IMR-90 (cell line): ENCODE results near the gene GOLGA3. TPM values are rescaled to one million over a fixed set of nuclear protein-coding genes. Genes with fewer than 3 reads are reported as not detected.

Experiments used
- ATAC-seq: fragments of 200-7000 bp; cut with Tn5 transposase; 2 replicates; pipeline ENCODE4 v1.9.1; 2020; ENCODE audit warnings: low read depth, mild to moderate bottlenecking, moderate library complexity
- BruUV-seq: library from RNA; stranded (reverse); fragments of 400-500 nt; replicated peaks from 2 replicates; lab custom pipeline; 2021; lab: Mats Ljungman, UMichigan
- CTCF ChIA-PET: fragments of 300-600 bp; formaldehyde crosslinking; extraction: SDS; loops from one replicate; lab custom pipeline; 2021; ENCODE audit warnings: antibody characterized with exemption; lab: Yijun Ruan, JAX
- POLR2A ChIA-PET: fragments of 300-600 bp; sonication (Branson Sonifier 250); formaldehyde crosslinking; loops from one replicate; lab custom pipeline; 2022; ENCODE audit warnings: antibody characterized with exemption; ENCODE audit not compliant: unreplicated experiment; lab: Charles Lee
- DNase-seq: peaks from one replicate; pipeline ENCODE4 v3.0.0; 2013
- H2AFZ ChIP-seq: replicated peaks from 2 replicates; pipeline ENCODE3; 2013; ENCODE audit warnings: low read length, mild to moderate bottlenecking; ENCODE audit not compliant: poor library complexity
- H2AK5ac ChIP-seq: 2 replicates; pipeline ENCODE4 v1.6.1; 2013; ENCODE audit warnings: low read depth, low read length, inconsistent platforms
- H2AK9ac ChIP-seq: replicated peaks from 2 replicates; pipeline ENCODE3; 2013; ENCODE audit warnings: mild to moderate bottlenecking, low read depth, low read length, moderate library complexity; ENCODE audit not compliant: poor library complexity
- H2BK120ac ChIP-seq: 2 replicates; pipeline ENCODE4 v1.6.1; 2013; ENCODE audit warnings: low read depth, low read length, inconsistent platforms
- H2BK15ac ChIP-seq: 3 replicates; pipeline ENCODE4 v1.6.1; 2013; ENCODE audit warnings: low read depth, low read length, inconsistent platforms
- H2BK20ac ChIP-seq: 2 replicates; pipeline ENCODE4 v1.6.1; 2013; ENCODE audit warnings: low read depth, mild to moderate bottlenecking, inconsistent platforms, low read length, moderate library complexity
- H2BK5ac ChIP-seq: 2 replicates; pipeline ENCODE4 v1.6.1; 2013; ENCODE audit warnings: mild to moderate bottlenecking, low read depth, low read length, inconsistent platforms; ENCODE audit not compliant: poor library complexity, severe bottlenecking
- H3K14ac ChIP-seq: replicated peaks from 2 replicates; pipeline ENCODE4 v1.6.1; 2013; ENCODE audit warnings: low read depth, low read length, inconsistent platforms
- H3K18ac ChIP-seq: 2 replicates; pipeline ENCODE4 v1.6.1; 2013; ENCODE audit warnings: low read depth, low read length, control low read depth
- H3K23ac ChIP-seq: 2 replicates; pipeline ENCODE4 v1.6.1; 2013; ENCODE audit warnings: low read depth, low read length, inconsistent platforms
- H3K27ac ChIP-seq: 2 replicates; pipeline ENCODE4 v1.5.1; 2013; ENCODE audit warnings: mild to moderate bottlenecking, control low read depth, low read length; ENCODE audit not compliant: insufficient read depth
- H3K27me3 ChIP-seq: 2 replicates; pipeline ENCODE4 v1.6.1; 2013; ENCODE audit warnings: low read length; ENCODE audit not compliant: control insufficient read depth, insufficient read depth
- H3K36me3 ChIP-seq: 2 replicates; pipeline ENCODE4 v1.6.1; 2013; ENCODE audit warnings: low read length, mixed read lengths; ENCODE audit not compliant: control insufficient read depth, insufficient read depth
- H3K4ac ChIP-seq: 2 replicates; pipeline ENCODE4 v1.6.1; 2013; ENCODE audit warnings: low read depth, low read length, inconsistent platforms
- H3K4me1 ChIP-seq: 2 replicates; pipeline ENCODE4 v1.6.1; 2013; ENCODE audit warnings: low read length, mixed read lengths; ENCODE audit not compliant: control insufficient read depth, insufficient read depth
- H3K4me2 ChIP-seq: 2 replicates; pipeline ENCODE4 v1.6.1; 2013; ENCODE audit warnings: low read depth, mild to moderate bottlenecking, control low read depth, low read length, moderate library complexity
- H3K4me3 ChIP-seq: 2 replicates; pipeline ENCODE4 v1.5.1; 2013; ENCODE audit warnings: low read depth, mild to moderate bottlenecking, control low read depth, low read length, moderate library complexity; ENCODE audit not compliant: insufficient read depth
- H3K56ac ChIP-seq: 2 replicates; pipeline ENCODE4 v1.6.1; 2013; ENCODE audit warnings: low read length, inconsistent platforms; ENCODE audit not compliant: insufficient read depth; ENCODE audit errors: extremely low read depth
- H3K79me1 ChIP-seq, 2 experiments: 2 replicates each; pipeline ENCODE4 v1.6.1; 2013; ENCODE audit warnings: low read length in 2 of 2, inconsistent platforms in 1 of 2, low read depth in 1 of 2
- H3K9ac ChIP-seq: 2 replicates; pipeline ENCODE4 v1.6.1; 2013; ENCODE audit warnings: low read depth, low read length, control low read depth
- H3K9me1 ChIP-seq: 2 replicates; pipeline ENCODE4 v1.6.1; 2013; ENCODE audit warnings: low read length, inconsistent platforms; ENCODE audit not compliant: insufficient read depth
- H3K9me3 ChIP-seq: 2 replicates; pipeline ENCODE4 v1.6.1; 2013; ENCODE audit warnings: low read length; ENCODE audit not compliant: control insufficient read depth, insufficient read depth
- H4K20me1 ChIP-seq: 2 replicates; pipeline ENCODE4 v1.6.1; 2013; ENCODE audit warnings: low read length, inconsistent platforms; ENCODE audit not compliant: insufficient read depth
- H4K5ac ChIP-seq: 2 replicates; pipeline ENCODE4 v1.6.1; 2013; ENCODE audit warnings: mild to moderate bottlenecking, low read depth, low read length, control low read depth
- H4K8ac ChIP-seq, 2 experiments: 2 replicates each; pipeline ENCODE4 v1.6.1; 2013; ENCODE audit warnings: low read depth in 2 of 2, low read length in 2 of 2, control low read depth in 1 of 2, inconsistent platforms in 1 of 2
- H4K91ac ChIP-seq: 2 replicates; pipeline ENCODE4 v1.6.1; 2013; ENCODE audit warnings: low read depth, low read length, inconsistent platforms; ENCODE audit not compliant: insufficient read depth
- BHLHE40 ChIP-seq: fragments of 150-350 bp; IDR thresholded peaks from 2 replicates; pipeline ENCODE4 v1.6.1; 2016; ENCODE audit warnings: mild to moderate bottlenecking, low read depth, low read length
- CEBPB ChIP-seq: IDR thresholded peaks from 2 replicates; pipeline ENCODE4 v1.6.1; 2012; ENCODE audit warnings: low read depth, low read length, improper control_type of control experiment
- CHD1 ChIP-seq: IDR thresholded peaks from 2 replicates; pipeline ENCODE4 v1.6.1; 2012; ENCODE audit warnings: low read depth, low read length, improper control_type of control experiment
- CTCF ChIP-seq: conservative IDR thresholded peaks from 2 replicates; pipeline ENCODE4 v1.5.1; 2012; ENCODE audit warnings: mild to moderate bottlenecking, low read depth, low read length, improper control_type of control experiment
- ELK1 ChIP-seq: fragments of 150-350 bp; IDR thresholded peaks from 2 replicates; pipeline ENCODE4 v1.6.1; 2016; ENCODE audit warnings: low read depth, mild to moderate bottlenecking, low read length, moderate library complexity, borderline replicate concordance
- FOS ChIP-seq: fragments of 150-350 bp; IDR thresholded peaks from 2 replicates; pipeline ENCODE4 v1.6.1; 2016; ENCODE audit warnings: low read depth, low read length
- MAFK ChIP-seq: IDR thresholded peaks from 2 replicates; pipeline ENCODE4 v1.6.1; 2012; ENCODE audit warnings: low read depth, low read length, improper control_type of control experiment
- MAZ ChIP-seq: IDR thresholded peaks from 2 replicates; pipeline ENCODE4 v1.6.1; 2012; ENCODE audit warnings: low read depth, mild to moderate bottlenecking, low read length, improper control_type of control experiment, moderate library complexity, borderline replicate concordance
- MXI1 ChIP-seq: IDR thresholded peaks from 2 replicates; pipeline ENCODE4 v1.6.1; 2012; ENCODE audit warnings: low read depth, mild to moderate bottlenecking, low read length, moderate library complexity, borderline replicate concordance
- NFE2L2 ChIP-seq: fragments of 150-350 bp; IDR thresholded peaks from 2 replicates; pipeline ENCODE4 v1.6.1; 2016; ENCODE audit warnings: low read depth, mild to moderate bottlenecking, low read length
- POLR2A ChIP-seq: IDR thresholded peaks from 2 replicates; pipeline ENCODE4 v1.6.1; 2012; ENCODE audit warnings: mild to moderate bottlenecking, low read depth, low read length
- RCOR1 ChIP-seq: IDR thresholded peaks from 2 replicates; pipeline ENCODE4 v1.6.1; 2012; ENCODE audit warnings: mild to moderate bottlenecking, low read length, improper control_type of control experiment; ENCODE audit not compliant: insufficient replicate concordance
- RFX5 ChIP-seq: IDR thresholded peaks from 2 replicates; pipeline ENCODE4 v1.8.0; 2012; ENCODE audit warnings: low read depth, mild to moderate bottlenecking, low read length, moderate library complexity
- SMC3 ChIP-seq: fragments of 150-350 bp; IDR thresholded peaks from 2 replicates; pipeline ENCODE4 v1.6.1; 2016; ENCODE audit warnings: low read depth, mild to moderate bottlenecking, antibody characterized with exemption, low read length, moderate library complexity
- USF2 ChIP-seq: fragments of 150-350 bp; IDR thresholded peaks from 2 replicates; pipeline ENCODE4 v1.6.1; 2017; ENCODE audit warnings: mild to moderate bottlenecking, antibody characterized with exemption, low read length, low read depth
- WGBS, 2 experiments: methylation state at CpG; one replicate each; pipeline versions ENCODE4 v1.1.5 to v1.1.7; 2013; ENCODE audit warnings: missing lambda C conversion rate in 2 of 2; ENCODE audit not compliant: insufficient read length in 1 of 2; ENCODE audit errors: extremely low coverage in 2 of 2; 5-methylcytosine and 5-hydroxymethylcytosine counted together
- dilution Hi-C: fragments of 300-500 bp; cut with HindIII; formaldehyde crosslinking; loops from one replicate; pipeline ENCODE4 v1.14.3; 2018; ENCODE audit warnings: low sequenced_read_pairs; ENCODE audit not compliant: unreplicated experiment
- in situ Hi-C: fragments of 300-500 bp; cut with MboI; formaldehyde crosslinking; loops from 3 replicates; pipeline ENCODE4 v1.14.3; 2019; ENCODE audit warnings: low sequenced_read_pairs, inconsistent platforms, mixed read lengths
- intact Hi-C: fragments of 100-400 bp; cut with micrococcal nuclease; formaldehyde crosslinking; loops from 2 replicates; pipeline ENCODE4 v1.10.0; 2022
- polyA plus RNA-seq, 3 experiments: library from polyadenylated mRNA; depleted of rRNA; stranded (reverse); fragments of >200 nt; gene quantifications; 2 replicates each; pipeline ENCODE4 v1.2.3, GENCODE V29; 2012; ENCODE audit warnings: low replicate concordance in 1 of 3
- total RNA-seq: library from RNA; depleted of rRNA; stranded (reverse); fragments of >200 nt; gene quantifications from 2 replicates; pipeline ENCODE4 v1.2.3, GENCODE V29; 2012

GOLGA3 gene
- total and polyA plus RNA-seq, 2 of the 4 experiments (the other 2 are of a cell fraction): 39.6 to 99.8 TPM

GRCh38 chr12:132773077-132773955, 55.4 kb downstream of the GOLGA3 start:
- no peak overlapping the region for H3K14ac ChIP-seq
- CTCF ChIA-PET: no interaction called here
- H4K20me1 ChIP-seq: peaks cover 22% of the 10 kb centered on the region
- intact Hi-C loops (no loop called here), in situ Hi-C loops (no loop called here), dilution Hi-C loops (no loop called here)
- ATAC-seq (no peak), DNase-seq (no peak)
- H3K27ac ChIP-seq: no peak overlapping the region
- H3K79me1 ChIP-seq: peaks cover 18 to 23% of the 10 kb centered on the region in 2 experiments; a peak in 3 of 4 replicates
- no peak overlapping the region for H3K56ac ChIP-seq
- no peaks in the 10 kb centered on the region for H3K9me3 ChIP-seq
- H4K8ac ChIP-seq: no peak overlapping the region
- no peak overlapping the region for H4K91ac ChIP-seq
- POLR2A ChIA-PET: no interaction called here
- H4K5ac ChIP-seq: no peak overlapping the region
- H3K27me3 ChIP-seq: no peaks in the 10 kb centered on the region
- no peak overlapping the region for H2BK120ac ChIP-seq
- no peak overlapping the region for H2BK15ac ChIP-seq
- H3K4me2 ChIP-seq: no peak overlapping the region
- BruUV-seq: no TSS peak
- peak overlapping the region; percentile 53 for H2BK5ac ChIP-seq
- H3K23ac ChIP-seq: no peak overlapping the region
- no peak overlapping the region for H3K9ac ChIP-seq
- no peak overlapping the region for H2AK5ac ChIP-seq
- H2AK9ac ChIP-seq: peak overlapping the region; percentile 28
- no peaks in the 10 kb centered on the region for H3K4me1 ChIP-seq
- no peak overlapping the region for H3K4me3 ChIP-seq
- no peak overlapping the region for H2AFZ ChIP-seq
- no peak overlapping the region for H3K18ac ChIP-seq
- H3K4ac ChIP-seq: no peak overlapping the region
- H3K36me3 ChIP-seq: peaks cover 76% of the 10 kb centered on the region
- no peaks in the 10 kb centered on the region for H3K9me1 ChIP-seq
- WGBS, 2 experiments: 89% methylated on average over 16 of the region's 41 CpGs; no CpG with 5 or more reads in 1 of the 2 experiments
- no peak overlapping the region for H2BK20ac ChIP-seq
- TF ChIP-seq MAZ (no peak), RFX5 (no peak), RCOR1 (no peak), FOS (no peak), MXI1 (no peak), ELK1 (no peak), POLR2A (no peak), CEBPB (no peak), SMC3 (no peak), CTCF (no peak), NFE2L2 (no peak), USF2 (no peak), BHLHE40 (no peak), CHD1 (no peak), MAFK (no peak)
